HG02763 (cell line): ENCODE measurements around the gene ATF2.

Experiments used
- ATAC-seq: cut with Tn5 transposase; IDR thresholded peaks from one replicate; pipeline ENCODE4 v1.9.1; 2021; ENCODE audit warnings: mild to moderate bottlenecking, moderate library complexity; ENCODE audit not compliant: unreplicated experiment

ATF2 gene, protein sequence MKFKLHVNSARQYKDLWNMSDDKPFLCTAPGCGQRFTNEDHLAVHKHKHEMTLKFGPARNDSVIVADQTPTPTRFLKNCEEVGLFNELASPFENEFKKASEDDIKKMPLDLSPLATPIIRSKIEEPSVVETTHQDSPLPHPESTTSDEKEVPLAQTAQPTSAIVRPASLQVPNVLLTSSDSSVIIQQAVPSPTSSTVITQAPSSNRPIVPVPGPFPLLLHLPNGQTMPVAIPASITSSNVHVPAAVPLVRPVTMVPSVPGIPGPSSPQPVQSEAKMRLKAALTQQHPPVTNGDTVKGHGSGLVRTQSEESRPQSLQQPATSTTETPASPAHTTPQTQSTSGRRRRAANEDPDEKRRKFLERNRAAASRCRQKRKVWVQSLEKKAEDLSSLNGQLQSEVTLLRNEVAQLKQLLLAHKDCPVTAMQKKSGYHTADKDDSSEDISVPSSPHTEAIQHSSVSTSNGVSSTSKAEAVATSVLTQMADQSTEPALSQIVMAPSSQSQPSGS

DNA sequence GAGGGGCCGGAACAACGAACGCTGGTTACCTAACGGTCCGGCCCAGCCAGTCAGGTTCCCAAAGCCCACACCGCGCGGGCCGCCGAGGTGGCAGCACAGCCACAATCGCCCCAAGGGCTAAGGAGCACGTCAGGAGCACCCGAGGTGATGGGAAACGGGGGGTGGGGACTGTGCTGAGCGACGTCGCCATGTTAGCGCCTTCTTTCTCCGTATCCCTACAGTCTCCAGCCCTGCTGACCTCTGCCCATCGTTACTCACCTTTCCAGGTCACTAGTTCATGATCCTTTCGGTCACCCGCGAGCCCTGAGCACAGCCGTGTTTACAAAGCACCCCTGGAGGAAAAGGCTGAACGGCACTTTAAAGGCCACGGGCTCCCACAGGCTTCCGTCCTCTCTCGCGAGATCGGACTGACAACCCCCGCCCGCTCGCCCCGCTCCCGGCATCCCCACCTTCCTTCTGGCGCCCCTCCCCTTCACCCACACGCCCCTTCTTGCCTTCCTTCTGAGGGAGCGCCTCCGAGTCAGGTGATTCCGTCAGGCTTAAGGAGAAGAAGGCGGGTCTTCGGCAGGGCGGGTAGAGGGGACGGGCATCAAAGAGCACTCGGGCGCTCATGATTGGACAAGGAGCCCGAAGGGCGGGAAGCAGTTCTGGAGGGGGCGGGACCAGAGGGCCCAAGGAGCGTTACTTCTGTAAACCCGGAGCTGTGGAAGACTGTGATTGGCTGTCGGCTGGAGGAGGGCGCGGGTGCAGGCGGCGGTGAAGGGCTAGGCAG, at the start of gene ATF2:
Gene ATF2 (minus strand): TSS at position 412 of the 772 bp plus-strand sequence. CDS start 31,760 bp downstream, outside the sequence.
- peak; percentile 97 for ATAC-seq

DNA sequence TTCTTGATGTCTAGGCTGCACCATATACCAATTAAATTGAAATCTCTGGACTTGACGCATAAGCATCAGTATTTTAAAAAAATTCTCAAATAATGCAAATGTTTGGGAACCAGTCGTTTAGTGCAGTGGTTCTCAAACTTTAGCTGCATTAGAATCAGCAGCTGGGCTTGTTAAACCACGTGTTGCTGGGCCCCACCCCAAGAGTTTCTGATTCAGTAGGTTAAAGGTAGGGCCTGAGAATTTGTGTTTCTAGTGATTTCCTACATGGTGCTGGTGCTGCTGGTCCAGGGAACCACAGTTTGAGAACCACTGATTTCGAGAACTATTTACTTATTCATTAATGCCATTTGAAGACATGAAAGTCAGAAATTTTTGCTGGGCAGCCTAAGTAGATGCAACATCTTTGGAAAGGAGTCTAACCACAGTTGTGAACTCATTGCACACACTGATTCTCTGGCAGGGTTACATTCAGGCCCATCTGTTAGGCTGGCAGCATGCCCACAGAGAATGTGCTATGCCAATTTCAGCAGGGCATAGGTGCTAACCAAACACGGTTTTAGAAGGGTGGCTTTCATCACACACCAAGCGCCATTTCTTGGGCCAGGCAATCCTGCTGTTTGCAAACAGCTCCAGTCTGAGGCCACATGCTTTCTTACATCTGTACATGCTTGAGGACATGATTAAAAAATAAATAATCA, 39.9 kb upstream of the ATF2 start:
- ATAC-seq: no peak

DNA sequence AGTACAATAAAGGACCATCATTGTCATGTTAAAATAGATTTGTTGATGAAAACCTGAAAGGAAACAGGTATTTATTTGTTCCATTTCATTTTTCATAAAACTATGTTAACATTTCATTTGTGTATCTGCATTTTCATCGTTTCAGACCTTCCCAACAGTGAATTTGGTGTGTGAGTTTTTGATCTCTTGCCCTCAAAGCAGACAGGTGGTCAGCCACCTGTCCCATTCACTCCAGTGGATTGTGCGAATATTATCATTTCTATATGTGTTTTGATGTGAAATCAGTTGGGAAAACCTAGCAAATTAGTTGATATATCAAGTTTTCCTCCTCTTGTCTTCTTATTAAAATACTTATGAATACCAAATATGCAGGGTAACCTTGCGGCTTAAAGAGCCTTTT, 38.9 kb upstream of the ATF2 start:
- no peak for ATAC-seq

DNA sequence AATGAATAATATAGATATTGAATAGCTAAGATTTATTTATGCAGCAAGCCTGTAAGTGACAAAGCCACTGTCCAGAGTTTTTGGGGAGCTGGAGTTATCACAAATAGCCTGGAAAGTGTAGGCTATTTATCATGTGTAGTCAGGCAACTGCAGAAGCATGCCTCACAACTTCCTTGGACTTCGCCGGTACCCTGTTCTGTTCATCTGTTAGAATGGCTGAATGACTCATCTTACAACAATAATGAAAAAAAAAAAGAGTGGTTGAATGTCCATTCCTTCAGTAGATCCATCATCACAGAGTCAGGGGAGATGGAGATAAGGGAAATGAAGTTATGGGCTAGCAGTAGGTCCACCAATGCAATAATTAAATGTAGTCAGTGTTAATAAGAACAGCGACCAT, 37.5 kb upstream of the ATF2 start:
- ATAC-seq: no peak

DNA sequence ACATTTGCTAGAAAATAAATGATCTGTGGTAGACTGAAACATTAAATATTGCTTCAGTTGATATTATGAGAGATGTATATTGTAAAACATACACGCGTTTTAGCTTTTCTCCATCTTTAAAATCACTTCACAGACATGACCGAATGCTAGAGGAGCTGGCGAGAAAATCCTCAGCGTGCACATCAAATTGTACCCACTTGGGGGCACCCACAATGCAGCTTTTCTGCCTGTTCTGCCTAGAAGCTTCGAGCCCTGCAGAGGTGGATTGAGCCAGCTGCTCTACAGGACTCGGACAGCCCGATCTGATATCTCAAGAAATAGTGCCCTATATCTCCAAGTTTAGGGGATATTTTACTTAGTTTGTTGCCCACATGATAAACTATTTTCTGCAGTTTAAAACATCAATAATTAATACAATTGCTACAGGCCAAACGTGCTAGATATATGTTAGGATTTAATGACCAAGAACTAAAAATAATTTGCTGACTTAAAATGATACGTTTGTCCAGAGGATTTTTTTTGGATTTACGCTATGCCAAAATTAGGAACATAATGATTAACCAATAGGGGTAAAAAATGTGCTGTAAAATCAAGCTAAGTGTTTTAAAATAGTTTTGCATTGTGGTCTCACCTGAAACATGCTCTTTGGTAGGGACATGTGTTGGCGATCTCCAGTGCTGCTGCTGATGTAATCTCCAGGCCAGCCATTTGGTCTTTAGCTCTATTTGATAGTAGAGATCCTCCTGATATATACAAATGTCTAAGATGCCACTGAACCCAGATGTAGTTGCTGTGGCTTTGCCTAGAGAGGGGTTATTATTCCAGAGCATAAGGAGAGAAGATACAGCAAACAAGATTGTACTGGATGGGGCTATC, 35.9 kb upstream of the ATF2 start:
- peak; percentile 78 for ATAC-seq

DNA sequence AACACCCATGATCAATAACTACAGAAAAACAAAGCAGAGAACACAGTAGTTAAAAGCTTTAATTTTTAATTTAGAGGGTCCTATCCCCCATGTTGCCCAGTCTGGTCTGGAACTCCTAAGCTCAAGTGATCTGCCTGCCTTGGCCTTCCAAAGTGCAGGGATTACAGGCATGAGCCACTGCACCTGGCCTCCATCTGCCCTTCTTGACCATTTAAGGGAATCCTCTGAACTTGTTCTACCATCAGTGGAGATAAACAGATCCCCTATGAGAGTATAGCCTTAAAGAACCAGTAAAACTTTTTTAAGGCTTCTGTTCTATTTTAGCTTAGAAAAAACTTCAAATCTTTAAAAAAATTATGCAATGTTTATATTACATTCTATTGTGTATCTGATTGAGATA, 27.0 kb upstream of the ATF2 start:
- ATAC-seq: no peak

DNA sequence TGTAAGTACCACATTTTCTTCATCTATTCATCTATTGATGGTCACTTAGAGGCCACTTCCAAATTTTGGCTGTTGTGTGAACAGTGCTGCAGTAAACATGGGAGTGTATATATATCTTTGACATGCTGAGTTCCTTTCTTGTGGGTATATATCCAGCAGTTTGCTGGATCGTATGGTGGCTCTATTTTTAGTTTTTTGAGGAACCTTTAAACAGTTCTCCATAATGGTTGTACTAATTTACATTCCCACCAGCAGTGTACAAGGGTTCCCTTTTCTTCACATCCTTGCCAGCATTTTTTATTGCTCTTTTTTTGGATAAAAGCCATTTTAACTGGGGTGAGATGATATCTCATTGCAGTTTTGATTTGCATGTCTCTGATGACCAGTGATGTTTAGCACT, 20.8 kb upstream of the ATF2 start:
- no peak for ATAC-seq

DNA sequence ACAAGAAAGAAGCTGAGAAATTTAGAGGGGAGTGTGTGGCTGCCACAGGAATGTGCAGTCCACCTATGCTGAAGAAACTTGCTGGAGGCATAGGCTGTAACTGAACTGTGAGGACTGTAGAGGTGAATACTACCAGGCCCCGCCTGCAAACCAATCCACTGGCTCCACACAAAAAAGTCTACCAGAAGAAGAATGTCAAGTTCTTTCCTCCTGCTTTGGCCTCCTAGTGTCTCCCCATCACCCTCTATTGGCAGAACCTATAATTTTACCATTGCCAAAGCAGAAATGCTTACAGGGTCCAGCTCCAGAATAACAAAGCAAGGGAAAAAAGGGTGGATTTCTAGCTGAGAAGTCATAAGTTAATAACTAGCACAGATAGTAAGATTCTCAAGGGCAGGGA, 19.4 kb upstream of the ATF2 start:
- ATAC-seq: no peak

DNA sequence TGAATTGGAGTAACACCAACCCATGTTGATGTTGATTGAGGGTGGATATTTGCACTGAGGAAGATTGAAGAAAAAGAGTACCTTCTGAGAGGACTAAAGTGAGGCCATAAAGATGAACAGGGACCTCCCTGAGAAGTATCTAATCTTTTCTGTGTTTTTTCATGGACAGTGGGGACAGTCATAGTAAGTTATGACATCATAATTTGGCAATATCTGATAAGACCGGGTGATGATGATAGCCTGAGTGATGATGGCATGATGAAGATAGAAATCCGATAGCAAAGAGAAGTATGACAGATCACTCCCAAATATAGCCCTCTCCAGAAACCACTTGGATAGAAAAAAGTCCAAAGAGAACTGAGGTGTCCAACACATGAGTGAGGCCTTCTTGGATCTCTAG, 15.7 kb upstream of the ATF2 start:
- ATAC-seq: no peak

DNA sequence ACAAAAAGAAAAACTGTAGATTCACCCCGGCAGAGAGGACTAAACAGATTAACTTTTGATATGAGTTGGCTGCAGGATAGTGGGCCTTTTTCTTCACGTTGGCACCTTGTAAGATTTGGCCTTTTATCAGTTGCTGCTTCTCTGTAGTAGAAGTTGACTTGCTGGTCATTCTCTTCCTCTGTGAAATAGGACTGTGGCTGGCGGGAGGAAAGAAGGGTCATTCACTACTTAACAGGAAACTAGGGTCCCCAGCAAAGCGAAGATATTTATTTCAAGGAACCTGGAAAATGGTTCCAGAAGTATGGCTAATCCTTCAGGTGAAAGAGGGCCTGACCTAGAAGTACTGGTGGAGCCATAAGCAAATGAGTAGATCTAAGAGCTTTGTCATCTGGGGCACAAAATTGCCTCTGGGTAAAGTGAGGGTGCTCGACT, 13.9 kb upstream of the ATF2 start:
- no peak for ATAC-seq

DNA sequence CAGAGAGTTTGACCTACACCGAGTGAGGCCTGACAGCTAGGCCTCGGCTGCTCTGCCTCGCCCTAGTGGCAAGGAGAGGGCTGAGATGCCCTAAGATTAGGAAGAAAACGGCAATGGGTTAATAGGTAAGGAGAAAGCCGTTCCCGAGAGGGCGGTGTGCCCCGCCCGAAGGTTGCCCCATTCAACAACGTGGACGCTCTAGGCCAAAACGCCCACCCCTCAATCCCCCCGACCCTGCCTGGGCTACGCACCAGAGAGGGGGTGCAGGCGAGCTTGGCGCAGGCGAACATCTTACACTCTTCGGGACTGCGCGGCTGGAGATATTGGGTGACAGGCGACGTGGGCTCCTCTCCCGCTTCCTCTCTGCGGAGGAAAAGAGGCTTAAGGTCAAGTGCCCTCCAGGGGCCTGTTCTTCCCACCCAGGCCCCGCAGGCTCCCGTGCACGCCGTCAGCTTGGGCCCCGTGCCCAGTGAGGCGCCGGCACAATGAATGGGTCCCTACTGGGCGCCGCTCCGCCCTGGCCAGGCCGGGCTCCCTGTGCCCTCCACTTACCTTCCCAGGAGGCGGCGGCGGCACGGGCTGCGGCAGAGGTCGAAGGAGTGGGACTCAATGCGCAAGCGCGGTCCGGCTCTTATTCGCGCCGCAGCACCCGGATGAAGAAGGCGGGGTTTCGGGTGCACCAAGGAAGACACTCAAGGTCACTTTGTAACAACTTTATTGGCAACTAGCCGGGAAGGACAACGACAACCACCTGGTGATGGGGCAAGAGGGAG, 13.3 kb upstream of the ATF2 start, which contains the start of gene ATP5MC3:
Gene ATP5MC3 (minus strand): TSS at position 607 of the 773 bp plus-strand sequence. CDS start 317 bp downstream, at position 290.
- ATAC-seq: peak; percentile 82

DNA sequence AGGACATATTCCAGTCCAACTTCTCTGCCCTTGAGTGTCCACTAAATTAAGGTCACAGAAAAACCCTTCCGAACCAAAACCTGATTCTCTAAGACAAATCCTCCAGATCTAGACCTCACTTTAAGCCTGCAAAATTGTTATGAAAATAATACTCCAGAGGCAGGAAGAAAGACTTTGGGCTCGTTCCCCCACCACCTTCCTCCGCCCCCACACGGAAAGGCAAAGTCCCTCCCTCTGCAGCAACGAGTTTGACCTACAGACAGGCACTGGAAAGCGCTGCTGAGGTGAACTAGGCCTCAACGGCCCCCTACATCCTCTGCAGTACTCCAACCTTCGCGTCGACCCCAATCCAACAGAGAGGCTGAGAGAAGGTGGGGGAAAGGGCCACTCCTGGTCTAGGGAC, 12.7 kb upstream of the ATF2 start:
- peak; percentile 50 for ATAC-seq

DNA sequence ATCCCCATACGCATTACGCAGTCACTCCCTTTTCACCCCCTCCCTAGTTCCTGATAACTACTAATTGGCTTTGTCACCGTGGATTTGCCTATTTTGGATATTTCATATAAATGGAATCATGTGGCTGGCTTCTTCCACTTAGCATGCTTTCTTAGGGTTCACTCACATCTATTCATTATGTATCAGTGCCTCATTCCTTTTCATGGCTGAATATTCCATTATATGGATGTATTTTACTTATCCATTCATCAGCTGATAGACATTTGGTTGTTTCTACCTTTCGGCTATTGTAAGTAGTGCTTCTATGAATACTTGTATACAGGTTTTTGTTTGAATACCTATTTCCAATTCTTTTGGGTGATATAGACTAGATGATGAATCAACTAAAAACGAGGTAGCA, 8.6 kb upstream of the ATF2 start:
- ATAC-seq: no peak

DNA sequence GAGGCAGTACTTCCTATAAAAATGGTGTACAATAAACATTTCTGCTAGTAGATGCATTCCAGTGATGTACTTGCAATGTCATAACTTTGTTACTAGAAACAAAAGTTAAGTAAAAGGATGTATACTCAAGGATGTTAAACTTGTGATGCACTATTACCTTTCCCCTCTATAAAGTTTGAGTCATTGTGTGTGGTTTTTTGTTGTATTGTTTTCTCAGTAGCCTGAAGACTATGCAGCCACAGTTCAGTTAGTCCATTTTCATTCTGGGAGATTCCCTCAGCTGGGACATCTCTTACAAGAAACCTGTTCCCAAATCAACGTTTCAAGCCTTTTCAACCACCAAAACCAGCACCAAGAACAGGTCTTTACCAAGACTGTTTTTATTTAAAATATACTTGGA, 7.9 kb upstream of the ATF2 start:
- no peak for ATAC-seq

DNA sequence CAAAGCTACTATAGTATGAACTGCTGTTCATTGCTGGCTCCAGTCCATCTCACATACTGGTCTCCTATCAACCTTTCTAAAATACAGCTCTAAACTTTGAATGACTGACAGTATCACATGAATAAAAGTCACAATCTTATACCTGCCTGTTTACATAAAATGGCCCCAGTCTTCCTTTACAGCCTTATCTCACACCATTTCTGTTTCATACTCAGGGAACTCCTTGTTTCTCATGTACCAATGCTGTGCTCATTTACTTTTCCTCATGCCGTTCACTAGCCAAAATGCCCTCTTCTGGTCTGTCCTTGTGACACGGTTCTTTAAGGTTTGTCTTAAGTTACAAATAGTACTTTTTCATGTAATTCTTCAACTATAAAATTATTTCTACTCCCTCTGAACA, 7.3 kb upstream of the ATF2 start:
- no peak for ATAC-seq

DNA sequence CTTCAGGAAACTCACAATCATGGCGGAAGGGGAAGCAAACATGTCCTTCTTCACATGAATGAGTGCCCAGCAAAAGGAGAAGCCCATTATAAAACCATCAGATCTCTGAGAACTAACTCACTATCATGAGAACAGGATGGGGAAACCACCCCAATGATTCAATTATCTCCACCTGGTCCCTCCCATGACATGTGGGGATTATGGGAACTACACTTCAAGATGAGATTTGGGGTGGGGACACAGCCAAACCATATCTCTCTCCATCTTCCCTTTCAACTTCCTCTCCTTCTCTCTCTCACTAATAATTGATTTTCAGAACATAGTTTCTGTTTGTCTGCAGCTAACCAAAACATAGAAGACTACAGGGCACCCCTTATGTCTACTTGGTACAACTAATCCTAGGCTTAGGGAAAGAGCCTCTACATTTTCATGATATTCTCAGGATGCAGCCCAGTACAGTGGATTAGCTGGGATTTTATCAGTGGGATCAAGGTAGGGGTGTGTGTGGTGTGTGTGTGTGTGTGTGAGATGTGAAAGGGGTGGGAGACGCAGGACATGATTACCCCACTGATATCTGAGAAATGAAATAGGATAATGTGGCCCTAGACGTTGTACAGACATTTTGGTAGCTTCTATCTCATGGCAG, 2.8 kb upstream of the ATF2 start:
- no peak for ATAC-seq

DNA sequence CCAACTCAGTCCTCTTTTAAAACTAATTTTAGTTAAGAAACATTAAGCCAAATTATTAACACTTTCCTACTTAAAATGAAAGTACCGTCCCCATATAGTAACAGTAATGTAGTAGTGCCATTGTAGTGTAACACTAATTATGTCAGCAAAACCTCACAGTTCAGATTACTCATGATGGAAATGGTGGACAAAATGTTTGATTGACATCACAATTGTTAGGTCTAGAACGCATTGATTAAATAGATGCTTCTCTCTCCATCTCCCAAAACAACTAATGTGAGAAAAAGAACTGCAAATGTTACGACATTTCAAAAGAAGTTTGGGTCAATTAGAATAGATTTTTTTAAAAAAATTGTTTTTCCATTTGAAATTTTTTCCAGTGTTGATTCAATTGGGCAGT, 1.2 kb upstream of the ATF2 start:
- no peak for ATAC-seq

DNA sequence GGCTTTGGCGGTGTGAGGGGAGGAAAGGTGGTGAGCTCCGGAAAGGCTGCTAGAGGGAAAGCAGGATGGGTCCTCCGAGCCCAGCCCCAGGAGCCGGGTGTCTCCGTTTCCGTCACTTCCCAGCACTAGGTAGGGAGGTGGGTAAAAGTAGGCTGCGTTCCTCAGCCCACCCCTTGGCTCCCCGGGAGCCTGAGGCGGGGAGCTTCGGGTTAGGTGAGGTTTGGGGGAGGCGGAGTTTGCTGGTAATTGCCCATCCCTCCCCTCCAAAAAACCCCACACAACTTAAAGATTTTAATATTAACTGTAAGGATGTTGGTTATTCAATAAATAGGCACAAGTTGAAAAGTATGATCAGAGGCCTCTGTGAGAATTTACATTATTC, 552 bp upstream of the ATF2 start:
- ATAC-seq: peak; percentile 18
